Esophagus squamous epithelium (tissue), 5 donors: ENCODE results near the gene ADRA2A. TPM values are rescaled to one million over a fixed set of nuclear protein-coding genes. Genes with fewer than 3 reads are reported as not detected.

Experiments used
- DNase-seq: peaks from one replicate; lab custom pipeline; 2025; lab: John Stamatoyannopoulos, UW
- H3K27ac ChIP-seq, 4 donors: fragments of 200-600 bp; sonication (generic); one replicate each; pipeline ENCODE4 v1.5.1; 2016 to 2019; ENCODE audit warnings: mild to moderate bottlenecking in 1 of 4
- H3K27me3 ChIP-seq, 4 donors: fragments of 200-600 bp; sonication (generic); 1 replicate in 3 of 4; 2 replicates in 1 of 4; pipeline versions ENCODE4 v1.5.1 to v1.6.0; 2017 to 2021; ENCODE audit warnings: antibody characterized with exemption in 1 of 4
- H3K36me3 ChIP-seq, 3 donors: fragments of 200-600 bp; sonication (generic); one replicate each; pipeline ENCODE4 v1.5.1; 2016 to 2019
- H3K4me1 ChIP-seq, 3 donors: fragments of 200-600 bp; sonication (generic); one replicate each; pipeline ENCODE4 v1.5.1; 2017 to 2019
- H3K4me3 ChIP-seq, 4 donors: fragments of 200-600 bp; sonication (generic); 1 replicate in 3 of 4; 2 replicates in 1 of 4; pipeline ENCODE4 v1.5.1; 2016 to 2019; ENCODE audit warnings: mild to moderate bottlenecking in 2 of 4, moderate library complexity in 1 of 4
- H3K9me3 ChIP-seq, 3 donors: fragments of 200-600 bp; sonication (generic); one replicate each; pipeline ENCODE4 v1.5.1; 2016 to 2019
- POLR2A ChIP-seq, 4 donors: fragments of 450-650 bp; IDR thresholded peaks; one replicate each; pipeline ENCODE4 v1.6.1; 2017; ENCODE audit warnings: antibody characterized with exemption in 4 of 4, mild to moderate bottlenecking in 4 of 4, moderate library complexity in 3 of 4
- WGBS, 2 donors: methylation state at CpG; one replicate each; pipeline ENCODE4 v1.1.5; 2018; 5-methylcytosine and 5-hydroxymethylcytosine counted together
- intact Hi-C: fragments of 100-400 bp; cut with DNase I; formaldehyde crosslinking; loops from one replicate; pipeline ENCODE4 v1.15.0; 2022
- total RNA-seq, 4 donors: library from RNA; depleted of rRNA; stranded (reverse); fragments of >200 nt; gene quantifications; one replicate each; pipeline ENCODE4 v1.1.0, GENCODE V29; 2016
- TF ChIP-seq, protein P1 (sequence below), 6 experiments: fragments of 450-650 bp in 4 of 6; fragments of 200-600 bp in 2 of 6; sonication (generic) in 2 of 6; IDR thresholded peaks; one replicate each; pipeline ENCODE4 v1.5.1; 2016 to 2019; ENCODE audit warnings: antibody characterized with exemption in 6 of 6, mild to moderate bottlenecking in 4 of 6, moderate library complexity in 4 of 6
- donor health status: DM: yes; HTN: yes; CAD: no.

ADRA2A gene
- total RNA-seq, 4 donors from 2014 or later, result 0.38 to 1.1 (median 0.40) TPM; not detected in 1

DNA sequence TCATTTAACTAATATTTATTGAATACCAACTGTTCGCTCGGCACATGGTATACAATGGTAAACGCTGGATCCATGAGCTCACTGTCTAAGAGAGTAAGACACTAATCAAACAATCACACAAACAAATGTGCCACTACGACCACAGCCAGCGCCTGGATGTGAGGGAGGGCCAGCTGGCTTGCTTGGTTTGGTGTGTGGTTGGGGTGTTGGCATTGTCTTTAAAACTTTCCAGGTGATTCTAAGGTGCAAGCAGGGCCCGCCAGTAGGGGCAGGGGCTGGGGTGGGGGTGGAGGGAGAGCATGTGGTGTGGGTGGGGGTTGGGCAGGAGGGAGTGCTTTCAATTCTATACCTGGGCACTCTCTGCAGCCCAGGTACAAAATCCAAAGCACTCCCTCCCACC is 31.6 kb downstream of the ADRA2A start:
- Histone ChIP-seq H3K4me1 (no peaks in the 10 kb centered on the region), H3K36me3 (no peaks in the 10 kb centered on the region), H3K27ac (no peak overlapping the region), H3K27me3 (peaks cover 0 to 4% (median 0%) of the 10 kb centered on the region in 4 donors), H3K9me3 (no peaks in the 10 kb centered on the region), H3K4me3 (no peak overlapping the region)
- no peak for TF ChIP-seq POLR2A (IDR thresholded peaks at IDR 0.05)
- TF ChIP-seq, protein P1, sequence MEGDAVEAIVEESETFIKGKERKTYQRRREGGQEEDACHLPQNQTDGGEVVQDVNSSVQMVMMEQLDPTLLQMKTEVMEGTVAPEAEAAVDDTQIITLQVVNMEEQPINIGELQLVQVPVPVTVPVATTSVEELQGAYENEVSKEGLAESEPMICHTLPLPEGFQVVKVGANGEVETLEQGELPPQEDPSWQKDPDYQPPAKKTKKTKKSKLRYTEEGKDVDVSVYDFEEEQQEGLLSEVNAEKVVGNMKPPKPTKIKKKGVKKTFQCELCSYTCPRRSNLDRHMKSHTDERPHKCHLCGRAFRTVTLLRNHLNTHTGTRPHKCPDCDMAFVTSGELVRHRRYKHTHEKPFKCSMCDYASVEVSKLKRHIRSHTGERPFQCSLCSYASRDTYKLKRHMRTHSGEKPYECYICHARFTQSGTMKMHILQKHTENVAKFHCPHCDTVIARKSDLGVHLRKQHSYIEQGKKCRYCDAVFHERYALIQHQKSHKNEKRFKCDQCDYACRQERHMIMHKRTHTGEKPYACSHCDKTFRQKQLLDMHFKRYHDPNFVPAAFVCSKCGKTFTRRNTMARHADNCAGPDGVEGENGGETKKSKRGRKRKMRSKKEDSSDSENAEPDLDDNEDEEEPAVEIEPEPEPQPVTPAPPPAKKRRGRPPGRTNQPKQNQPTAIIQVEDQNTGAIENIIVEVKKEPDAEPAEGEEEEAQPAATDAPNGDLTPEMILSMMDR (IDR thresholded peaks at IDR 0.05), result no peak
- WGBS, 2 donors, result 80 to 81% methylated on average over 6 of the region's 6 CpGs
- no peak for DNase-seq
- intact Hi-C loops, result no loop called here

DNA sequence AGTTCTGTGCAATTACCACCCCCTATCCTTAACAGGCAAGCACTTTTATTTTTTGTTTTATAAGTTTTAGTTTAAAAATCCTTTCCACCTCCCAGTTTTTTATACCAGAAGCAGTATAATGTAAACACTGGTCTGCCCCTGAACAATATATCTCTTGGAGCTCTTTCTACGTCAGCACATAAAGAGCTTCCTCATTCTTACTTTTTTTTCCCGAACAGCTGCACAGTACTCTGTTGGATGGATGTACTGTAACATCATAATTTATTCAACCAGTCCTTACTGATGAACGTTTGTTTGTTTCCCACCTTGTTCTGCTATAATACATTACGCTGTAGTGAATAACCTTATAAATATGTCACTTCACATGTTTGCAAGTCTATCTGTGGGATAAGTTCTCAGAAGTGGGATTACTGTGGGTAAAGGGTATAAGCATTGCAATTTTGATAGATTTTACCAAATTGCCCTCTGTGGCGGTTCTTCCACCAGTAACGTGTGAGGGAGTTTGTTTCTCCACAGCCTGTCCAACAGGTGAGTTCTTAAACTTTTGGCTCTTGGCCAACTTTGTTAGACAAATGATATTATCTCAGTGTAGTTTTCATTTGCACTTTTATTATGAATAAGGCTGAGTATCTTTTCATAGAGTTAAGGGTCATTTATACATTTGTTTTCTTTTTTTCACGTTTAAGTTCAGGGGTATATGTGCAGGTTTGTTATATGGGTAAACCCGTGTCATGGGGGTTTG is 32.8 kb downstream of the ADRA2A start:
- 43 to 47% methylated on average over 8 of the region's 8 CpGs for WGBS, 2 donors

DNA sequence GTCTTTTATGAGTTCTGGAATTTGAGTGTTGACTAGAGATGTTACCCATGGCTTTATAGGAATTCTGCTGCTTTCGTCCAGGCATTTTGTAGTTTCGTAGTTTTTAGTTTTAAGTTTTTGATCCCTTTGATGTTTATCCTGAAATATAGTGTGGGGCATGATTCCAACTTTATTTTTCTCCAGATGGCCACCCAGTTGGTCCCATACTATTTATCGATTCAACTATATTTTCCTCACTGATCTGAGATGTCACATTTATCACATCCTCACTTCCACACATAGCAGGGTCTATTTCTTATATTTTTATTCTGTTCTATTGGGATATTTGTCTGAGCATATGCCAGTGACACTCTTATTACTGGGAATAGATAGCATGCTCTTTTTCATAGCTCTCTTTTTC is 33.9 kb downstream of the ADRA2A start:
- TF ChIP-seq, protein P1 (IDR thresholded peaks at IDR 0.05), result no peak
- TF ChIP-seq POLR2A (IDR thresholded peaks at IDR 0.05), result no peak
- 86 to 87% methylated on average over 3 of the region's 3 CpGs for WGBS, 2 donors
- Histone ChIP-seq H3K27me3 (peaks cover 0 to 4% (median 0%) of the 10 kb centered on the region in 4 donors), H3K4me1 (no peaks in the 10 kb centered on the region), H3K36me3 (no peaks in the 10 kb centered on the region), H3K9me3 (no peaks in the 10 kb centered on the region), H3K4me3 (no peak overlapping the region), H3K27ac (no peak overlapping the region)
- intact Hi-C loops, result no loop called here
- DNase-seq, result no peak

More for the DNA sequence above, 32.8 kb downstream of the ADRA2A start:
- peaks cover 0 to 4% (median 0%) of the 10 kb centered on the region in 4 donors for H3K27me3 ChIP-seq
- TF ChIP-seq, protein P1 (IDR thresholded peaks at IDR 0.05), result no peak
- TF ChIP-seq POLR2A (IDR thresholded peaks at IDR 0.05), result no peak
- intact Hi-C loops, result no loop called here
- H3K27ac ChIP-seq, result no peak overlapping the region
- no peaks in the 10 kb centered on the region for H3K4me1 ChIP-seq
- no peak for DNase-seq
- H3K4me3 ChIP-seq, result no peak overlapping the region
- no peaks in the 10 kb centered on the region for H3K36me3 ChIP-seq
- H3K9me3 ChIP-seq, result no peaks in the 10 kb centered on the region

DNA sequence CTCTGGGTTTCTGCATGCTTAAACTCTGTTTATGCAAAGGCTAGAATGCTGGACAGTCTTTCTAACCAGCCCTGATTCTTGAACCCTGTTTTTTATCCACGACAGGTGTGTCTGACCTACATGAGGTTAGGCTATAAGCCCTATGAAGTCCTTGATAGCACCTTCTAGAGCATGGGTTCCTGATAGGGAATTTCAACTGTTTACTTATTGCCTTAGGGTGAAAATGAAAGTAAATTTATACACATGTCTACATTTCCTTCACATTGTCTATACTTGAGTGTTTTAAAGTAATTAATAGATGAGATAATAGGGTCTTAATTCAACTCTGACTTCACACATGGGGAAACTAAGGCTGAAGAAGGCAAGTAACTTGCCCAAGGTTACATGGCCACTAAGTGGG is 35.5 kb downstream of the ADRA2A start:
- 69 to 93% methylated on average over 1 of the region's 1 CpG for WGBS, 2 donors
- intact Hi-C loops, result no loop called here
- no peak for DNase-seq
- H3K27ac ChIP-seq, result no peak overlapping the region
- H3K4me3 ChIP-seq, result no peak overlapping the region
- H3K9me3 ChIP-seq, result no peaks in the 10 kb centered on the region
- H3K4me1 ChIP-seq, result no peaks in the 10 kb centered on the region
- TF ChIP-seq POLR2A (IDR thresholded peaks at IDR 0.05), result no peak
- TF ChIP-seq, protein P1 (IDR thresholded peaks at IDR 0.05), result no peak
- no peaks in the 10 kb centered on the region for H3K36me3 ChIP-seq
- no peaks in the 10 kb centered on the region for H3K27me3 ChIP-seq

DNA sequence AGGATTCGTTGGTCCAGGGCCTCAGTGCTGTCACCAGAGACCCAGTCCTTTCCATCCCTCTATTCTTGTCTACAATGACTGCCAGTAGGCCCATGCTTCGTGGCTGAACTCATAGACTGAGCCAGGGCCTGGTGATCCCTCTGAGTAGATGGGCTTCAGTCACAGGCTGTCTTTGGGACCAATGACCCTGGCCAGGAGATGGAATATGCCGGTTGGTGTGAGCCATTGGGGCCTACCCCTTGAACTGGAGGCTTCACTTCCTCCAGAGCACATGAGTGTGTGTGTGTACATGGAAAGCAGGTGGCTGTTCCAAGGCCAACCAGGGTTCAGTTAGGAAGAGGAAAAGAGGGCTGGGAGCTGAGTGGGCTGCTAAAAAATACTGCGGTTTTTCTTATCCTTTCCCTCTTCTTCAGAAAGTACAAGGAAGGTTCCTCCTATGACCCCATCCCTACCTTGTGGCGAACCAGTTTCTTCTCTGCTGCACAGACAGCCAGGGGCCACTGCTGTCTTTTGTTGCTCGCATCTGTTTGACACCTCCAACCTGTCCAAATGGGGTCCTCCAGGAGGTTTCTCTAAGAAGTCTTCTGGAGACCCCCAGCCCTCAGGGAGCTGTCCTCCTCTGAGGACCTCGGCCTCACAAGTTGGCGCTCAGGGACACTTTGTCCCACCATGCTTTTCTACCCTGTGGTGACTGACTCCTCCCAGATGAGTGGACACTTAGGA is 36.6 kb downstream of the ADRA2A start:
- WGBS, 2 donors, result 79 to 81% methylated on average over 8 of the region's 8 CpGs
- DNase-seq, result no peak
- Histone ChIP-seq H3K36me3 (no peaks in the 10 kb centered on the region), H3K27ac (no peak overlapping the region), H3K27me3 (no peaks in the 10 kb centered on the region), H3K4me1 (no peaks in the 10 kb centered on the region), H3K9me3 (no peaks in the 10 kb centered on the region), H3K4me3 (no peak overlapping the region)
- intact Hi-C loops, result no loop called here
- no peak for TF ChIP-seq POLR2A (IDR thresholded peaks at IDR 0.05)
- TF ChIP-seq, protein P1 (IDR thresholded peaks at IDR 0.05), result no peak
